Type B pancreatic cell (in vitro differentiated cells): ENCODE data around the gene PARD3. TPM values are rescaled to one million over a fixed set of nuclear protein-coding genes. Genes with fewer than 3 reads are reported as not detected.

ENCODE experiments used
- DNase-seq: peaks from one replicate; pipeline ENCODE4 v3.0.0; 2021; ENCODE audit warnings: mixed read lengths; ENCODE audit not compliant: unreplicated experiment; ENCODE audit errors: extremely low spot score
- H3K27ac Mint-ChIP-seq: 2 replicates; pipeline ENCODE4 v1.8.0; 2021; ENCODE audit warnings: mild to moderate bottlenecking, mixed read lengths
- H3K27me3 Mint-ChIP-seq: 2 replicates; pipeline ENCODE4 v1.8.0; 2021; ENCODE audit warnings: mixed read lengths
- H3K36me3 Mint-ChIP-seq: 2 replicates; pipeline ENCODE4 v1.8.0; 2021; ENCODE audit warnings: mixed read lengths
- H3K4me1 Mint-ChIP-seq: one replicate; pipeline ENCODE4 v1.8.0; 2021; ENCODE audit warnings: mixed read lengths; ENCODE audit not compliant: unreplicated experiment
- H3K4me3 Mint-ChIP-seq: 2 replicates; pipeline ENCODE4 v1.8.0; 2021; ENCODE audit warnings: mild to moderate bottlenecking, mixed read lengths
- H3K9me3 Mint-ChIP-seq: 2 replicates; pipeline ENCODE4 v1.8.0; 2021; ENCODE audit warnings: mixed read lengths
- total RNA-seq: library from RNA; stranded (reverse); gene quantifications from 2 replicates; pipeline ENCODE4 v1.2.1, GENCODE V29; 2021; ENCODE audit warnings: low replicate concordance
- TF ChIP-seq, protein P1 (sequence below): fragments of 200-600 bp; sonication (generic); conservative IDR thresholded peaks from 2 replicates; pipeline ENCODE4 v1.5.0; 2021; ENCODE audit warnings: antibody characterized with exemption, mild to moderate bottlenecking

PARD3 gene
- total RNA-seq, 1 donor from 2014 or later, result 52.3 TPM

- TF ChIP-seq, protein P1, sequence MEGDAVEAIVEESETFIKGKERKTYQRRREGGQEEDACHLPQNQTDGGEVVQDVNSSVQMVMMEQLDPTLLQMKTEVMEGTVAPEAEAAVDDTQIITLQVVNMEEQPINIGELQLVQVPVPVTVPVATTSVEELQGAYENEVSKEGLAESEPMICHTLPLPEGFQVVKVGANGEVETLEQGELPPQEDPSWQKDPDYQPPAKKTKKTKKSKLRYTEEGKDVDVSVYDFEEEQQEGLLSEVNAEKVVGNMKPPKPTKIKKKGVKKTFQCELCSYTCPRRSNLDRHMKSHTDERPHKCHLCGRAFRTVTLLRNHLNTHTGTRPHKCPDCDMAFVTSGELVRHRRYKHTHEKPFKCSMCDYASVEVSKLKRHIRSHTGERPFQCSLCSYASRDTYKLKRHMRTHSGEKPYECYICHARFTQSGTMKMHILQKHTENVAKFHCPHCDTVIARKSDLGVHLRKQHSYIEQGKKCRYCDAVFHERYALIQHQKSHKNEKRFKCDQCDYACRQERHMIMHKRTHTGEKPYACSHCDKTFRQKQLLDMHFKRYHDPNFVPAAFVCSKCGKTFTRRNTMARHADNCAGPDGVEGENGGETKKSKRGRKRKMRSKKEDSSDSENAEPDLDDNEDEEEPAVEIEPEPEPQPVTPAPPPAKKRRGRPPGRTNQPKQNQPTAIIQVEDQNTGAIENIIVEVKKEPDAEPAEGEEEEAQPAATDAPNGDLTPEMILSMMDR, result no peak
- Mint-ChIP-seq H3K27ac (no peak overlapping the region), H3K4me3 (no peak overlapping the region), H3K36me3 (no peaks in the 10 kb centered on the region), H3K9me3 (no peaks in the 10 kb centered on the region), H3K27me3 (no peaks in the 10 kb centered on the region), H3K4me1 (peaks cover 29% of the 10 kb centered on the region)
- DNase-seq, result no peak
These were observed 208.2 kb downstream of the PARD3 start for GRCh38 chr10:34606890-34607289.

GRCh38 chr10:34602478-34602877 is 212.6 kb downstream of the PARD3 start:
- Mint-ChIP-seq H3K4me1 (peaks cover 23% of the 10 kb centered on the region), H3K4me3 (no peak overlapping the region), H3K9me3 (no peaks in the 10 kb centered on the region), H3K27me3 (no peaks in the 10 kb centered on the region), H3K36me3 (no peaks in the 10 kb centered on the region), H3K27ac (no peak overlapping the region)
- no peak for DNase-seq
- TF ChIP-seq, protein P1, result no peak

GRCh38 chr10:34601691-34602090 is 213.4 kb downstream of the PARD3 start:
- peaks cover 19% of the 10 kb centered on the region for H3K4me1 Mint-ChIP-seq
- no peak overlapping the region for H3K4me3 Mint-ChIP-seq
- TF ChIP-seq, protein P1, result no peak
- H3K9me3 Mint-ChIP-seq, result no peaks in the 10 kb centered on the region
- no peaks in the 10 kb centered on the region for H3K27me3 Mint-ChIP-seq
- no peak overlapping the region for H3K27ac Mint-ChIP-seq
- no peaks in the 10 kb centered on the region for H3K36me3 Mint-ChIP-seq
- no peak for DNase-seq

GRCh38 chr10:34599026-34599795 is 215.9 kb downstream of the PARD3 start:
- Mint-ChIP-seq H3K36me3 (no peaks in the 10 kb centered on the region), H3K27me3 (no peaks in the 10 kb centered on the region), H3K4me1 (peaks cover 18% of the 10 kb centered on the region), H3K4me3 (no peak overlapping the region), H3K9me3 (no peaks in the 10 kb centered on the region), H3K27ac (no peak overlapping the region)
- no peak for DNase-seq
- TF ChIP-seq, protein P1, result no peak

- no peaks in the 10 kb centered on the region for H3K36me3 Mint-ChIP-seq
- no peak for DNase-seq
- H3K27ac Mint-ChIP-seq, result no peak overlapping the region
- H3K4me3 Mint-ChIP-seq, result no peak overlapping the region
- TF ChIP-seq, protein P1, result no peak
- no peaks in the 10 kb centered on the region for H3K9me3 Mint-ChIP-seq
- peaks cover 18% of the 10 kb centered on the region for H3K4me1 Mint-ChIP-seq
- H3K27me3 Mint-ChIP-seq, result no peaks in the 10 kb centered on the region
These were observed 218.7 kb downstream of the PARD3 start for GRCh38 chr10:34596351-34596750.
